Neural progenitor cell (in vitro differentiated cells): ENCODE results near the gene VOPP1. TPM values are rescaled to one million over a fixed set of nuclear protein-coding genes. Genes with fewer than 3 reads are reported as not detected.

Experiments used
- DNase-seq: peaks from one replicate; pipeline ENCODE4 v3.0.0-alpha.2; 2016; ENCODE audit warnings: low spot score
- H2AFZ ChIP-seq: fragments of 200-600 bp; sonication (generic); replicated peaks from 2 replicates; pipeline ENCODE4 v1.6.1; 2016; ENCODE audit warnings: antibody characterized with exemption
- H3F3A ChIP-seq: fragments of 200-600 bp; sonication (generic); 2 replicates; pipeline ENCODE4 v1.6.1; 2016; ENCODE audit warnings: antibody characterized with exemption, low read depth
- H3K27ac ChIP-seq: fragments of 200-600 bp; sonication (generic); 2 replicates; pipeline ENCODE4 v1.5.1; 2016; ENCODE audit warnings: mild to moderate bottlenecking
- H3K27me3 ChIP-seq: fragments of 200-600 bp; sonication (generic); 2 replicates; pipeline ENCODE4 v1.6.1; 2016; ENCODE audit warnings: mild to moderate bottlenecking, moderate library complexity
- H3K36me3 ChIP-seq: fragments of 200-600 bp; sonication (generic); 2 replicates; pipeline ENCODE4 v1.5.1; 2016
- H3K4me1 ChIP-seq: fragments of 200-600 bp; sonication (generic); 2 replicates; pipeline ENCODE4 v1.6.1; 2016; ENCODE audit warnings: mixed run types
- H3K4me2 ChIP-seq: fragments of 200-600 bp; sonication (generic); 2 replicates; pipeline ENCODE4 v1.6.1; 2016
- H3K4me3 ChIP-seq: fragments of 200-600 bp; sonication (generic); 2 replicates; pipeline ENCODE4 v1.5.1; 2016
- H3K79me2 ChIP-seq: fragments of 200-600 bp; sonication (generic); 2 replicates; pipeline ENCODE4 v1.6.1; 2016; ENCODE audit warnings: low read depth
- H3K9ac ChIP-seq: fragments of 200-600 bp; sonication (generic); 2 replicates; pipeline ENCODE4 v1.6.1; 2016
- H3K9me3 ChIP-seq: fragments of 200-600 bp; sonication (generic); 2 replicates; pipeline ENCODE4 v1.5.1; 2016; ENCODE audit warnings: low read depth
- H4K20me1 ChIP-seq: fragments of 200-600 bp; sonication (generic); 2 replicates; pipeline ENCODE4 v1.6.1; 2016; ENCODE audit warnings: low read depth
- H3K27ac Mint-ChIP-seq: 3 replicates; pipeline ENCODE4 v1.8.0; 2021; ENCODE audit warnings: mixed read lengths
- H3K27me3 Mint-ChIP-seq: 2 replicates; pipeline ENCODE4 v1.8.0; 2022; ENCODE audit warnings: low read depth, mild to moderate bottlenecking, inconsistent platforms, moderate library complexity, mixed read lengths; ENCODE audit not compliant: insufficient read depth
- H3K36me3 Mint-ChIP-seq: 3 replicates; pipeline ENCODE4 v1.8.0; 2021; ENCODE audit warnings: mixed read lengths
- H3K4me1 Mint-ChIP-seq: 3 replicates; pipeline ENCODE4 v1.8.0; 2021; ENCODE audit warnings: mixed read lengths
- H3K4me3 Mint-ChIP-seq: 3 replicates; pipeline ENCODE4 v1.8.0; 2021; ENCODE audit warnings: mild to moderate bottlenecking, moderate library complexity, mixed read lengths
- H3K9me3 Mint-ChIP-seq: 3 replicates; pipeline ENCODE4 v1.8.0; 2020; ENCODE audit warnings: mixed read lengths
- EZH2 ChIP-seq: fragments of 200-600 bp; sonication (generic); IDR thresholded peaks from 2 replicates; pipeline ENCODE4 v1.6.1; 2017; ENCODE audit warnings: antibody characterized with exemption, mild to moderate bottlenecking, moderate library complexity
- EZH2phosphoT487 ChIP-seq: fragments of 200-600 bp; sonication (generic); IDR thresholded peaks from 2 replicates; pipeline ENCODE4 v1.6.1; 2017; ENCODE audit warnings: antibody characterized with exemption
- total RNA-seq: library from RNA; depleted of rRNA; stranded (reverse); fragments of >200 nt; gene quantifications from 2 replicates; pipeline ENCODE4 v1.2.3, GENCODE V29; 2015; ENCODE audit warnings: low replicate concordance
- TF ChIP-seq, protein P1 (sequence below): fragments of 200-600 bp; sonication (generic); IDR thresholded peaks from 2 replicates; pipeline ENCODE4 v1.5.1; 2017; ENCODE audit warnings: antibody characterized with exemption, mild to moderate bottlenecking

The VOPP1 gene
- total RNA-seq, 1 donor from 2014 or later, result 46.6 TPM

DNA sequence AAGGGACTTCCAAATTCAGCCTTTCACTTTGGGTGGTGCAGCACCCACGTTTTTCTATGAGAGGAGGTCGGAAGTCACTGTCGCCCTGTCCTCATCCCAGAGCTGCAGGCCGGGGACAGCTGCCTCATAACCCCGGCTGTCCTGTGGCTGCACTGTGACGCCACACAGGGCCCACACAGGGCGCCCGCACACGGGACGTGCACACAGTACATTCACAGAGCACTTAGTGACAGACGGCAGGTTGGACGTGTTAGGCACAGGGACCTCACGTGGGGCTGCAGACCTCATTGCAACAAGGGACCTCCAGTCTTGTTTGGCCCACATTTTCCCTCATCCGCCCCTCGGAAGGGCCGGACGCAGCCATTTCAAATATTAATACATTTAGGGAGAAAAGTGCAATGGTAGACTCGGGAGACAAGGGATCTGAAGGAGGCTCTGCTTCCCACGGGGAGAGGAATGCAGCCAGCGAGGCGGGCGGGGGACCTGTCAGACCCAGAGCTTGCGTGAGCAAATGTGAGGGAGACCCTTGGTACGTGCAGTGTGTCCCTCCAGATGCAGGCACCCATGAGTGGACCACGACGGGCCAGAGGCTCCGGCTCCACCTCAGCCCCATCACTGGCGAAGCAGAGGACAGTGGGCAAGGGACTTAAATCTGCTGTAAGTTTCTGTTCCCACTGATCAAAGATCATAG is 86.7 kb downstream of the VOPP1 start:
- Mint-ChIP-seq H3K27ac (no peak overlapping the region), H3K36me3 (peaks cover 17% of the 10 kb centered on the region)

DNA sequence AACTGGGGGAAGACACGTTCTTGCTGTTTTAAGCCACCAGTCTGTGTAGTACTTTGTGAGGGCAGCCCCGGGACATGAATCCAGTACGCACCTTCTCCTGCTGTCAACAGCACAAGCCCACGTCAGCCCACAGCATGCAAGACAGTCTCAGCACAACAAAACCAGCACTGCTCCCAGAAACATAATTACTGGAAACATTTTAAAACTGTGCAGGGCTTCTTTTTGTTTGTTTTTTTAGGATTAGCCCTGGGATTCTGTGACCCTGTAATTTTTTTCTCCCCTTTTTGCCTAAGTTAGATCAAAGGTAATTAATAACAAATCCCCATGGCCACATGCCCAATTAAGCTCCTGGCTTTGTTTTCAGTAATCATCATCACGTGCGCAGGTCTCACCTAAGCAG is 87.5 kb downstream of the VOPP1 start:
- Histone ChIP-seq H3K9ac (no peak overlapping the region), H3K79me2 (no peaks in the 10 kb centered on the region), H3F3A (no peaks in the 10 kb centered on the region), H2AFZ (no peak overlapping the region), H3K27me3 (no peaks in the 10 kb centered on the region), H3K4me1 (no peaks in the 10 kb centered on the region), H3K27ac (no peak overlapping the region), H4K20me1 (no peaks in the 10 kb centered on the region), H3K4me3 (no peak overlapping the region), H3K36me3 (no peaks in the 10 kb centered on the region), H3K9me3 (no peaks in the 10 kb centered on the region), H3K4me2 (no peak overlapping the region)
- H3K27me3 Mint-ChIP-seq, result no peaks in the 10 kb centered on the region
- H3K4me1 Mint-ChIP-seq, result peaks cover 7% of the 10 kb centered on the region
- no peak for DNase-seq
- H3K4me3 Mint-ChIP-seq, result no peak overlapping the region
- TF ChIP-seq EZH2, result no peak
- TF ChIP-seq, protein P1, sequence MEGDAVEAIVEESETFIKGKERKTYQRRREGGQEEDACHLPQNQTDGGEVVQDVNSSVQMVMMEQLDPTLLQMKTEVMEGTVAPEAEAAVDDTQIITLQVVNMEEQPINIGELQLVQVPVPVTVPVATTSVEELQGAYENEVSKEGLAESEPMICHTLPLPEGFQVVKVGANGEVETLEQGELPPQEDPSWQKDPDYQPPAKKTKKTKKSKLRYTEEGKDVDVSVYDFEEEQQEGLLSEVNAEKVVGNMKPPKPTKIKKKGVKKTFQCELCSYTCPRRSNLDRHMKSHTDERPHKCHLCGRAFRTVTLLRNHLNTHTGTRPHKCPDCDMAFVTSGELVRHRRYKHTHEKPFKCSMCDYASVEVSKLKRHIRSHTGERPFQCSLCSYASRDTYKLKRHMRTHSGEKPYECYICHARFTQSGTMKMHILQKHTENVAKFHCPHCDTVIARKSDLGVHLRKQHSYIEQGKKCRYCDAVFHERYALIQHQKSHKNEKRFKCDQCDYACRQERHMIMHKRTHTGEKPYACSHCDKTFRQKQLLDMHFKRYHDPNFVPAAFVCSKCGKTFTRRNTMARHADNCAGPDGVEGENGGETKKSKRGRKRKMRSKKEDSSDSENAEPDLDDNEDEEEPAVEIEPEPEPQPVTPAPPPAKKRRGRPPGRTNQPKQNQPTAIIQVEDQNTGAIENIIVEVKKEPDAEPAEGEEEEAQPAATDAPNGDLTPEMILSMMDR, result no peak
- TF ChIP-seq EZH2phosphoT487, result no peak
- peaks cover 14% of the 10 kb centered on the region for H3K36me3 Mint-ChIP-seq
- no peak overlapping the region for H3K27ac Mint-ChIP-seq
- H3K9me3 Mint-ChIP-seq, result no peaks in the 10 kb centered on the region

More for the DNA sequence above, 86.7 kb downstream of the VOPP1 start:
- Histone ChIP-seq H3K4me3 (no peak overlapping the region), H4K20me1 (no peaks in the 10 kb centered on the region), H3K9ac (no peak overlapping the region), H3K4me2 (no peak overlapping the region), H3K9me3 (no peaks in the 10 kb centered on the region), H3F3A (no peaks in the 10 kb centered on the region), H3K27ac (no peak overlapping the region), H3K36me3 (no peaks in the 10 kb centered on the region), H3K4me1 (no peaks in the 10 kb centered on the region), H3K27me3 (no peaks in the 10 kb centered on the region), H2AFZ (no peak overlapping the region), H3K79me2 (no peaks in the 10 kb centered on the region)
- Mint-ChIP-seq H3K4me1 (peaks cover 7% of the 10 kb centered on the region), H3K4me3 (no peak overlapping the region), H3K9me3 (no peaks in the 10 kb centered on the region), H3K27me3 (no peaks in the 10 kb centered on the region)
- DNase-seq, result no peak
- no peak for TF ChIP-seq EZH2phosphoT487
- TF ChIP-seq, protein P1, result no peak
- TF ChIP-seq EZH2, result no peak

DNA sequence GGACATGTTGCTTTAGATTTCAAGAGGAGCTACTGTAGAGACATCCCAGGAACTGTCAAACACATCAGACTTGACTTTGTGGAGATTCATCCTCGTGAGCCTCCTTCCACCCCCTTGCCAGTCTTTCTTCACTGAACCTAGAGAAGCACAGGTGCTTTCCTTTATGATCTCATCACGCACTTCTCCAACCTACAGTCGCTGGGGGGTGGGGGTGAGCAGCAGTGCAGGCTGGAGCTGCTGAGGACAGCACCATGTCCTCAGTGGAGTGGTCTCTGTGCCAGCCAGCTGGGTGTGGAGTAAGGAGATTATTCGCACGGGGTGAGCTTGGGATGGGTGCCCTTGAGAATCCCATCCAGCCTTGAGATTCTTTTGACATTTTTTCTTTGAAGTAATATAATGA is 88.1 kb downstream of the VOPP1 start:
- no peaks in the 10 kb centered on the region for H3K36me3 ChIP-seq
- no peaks in the 10 kb centered on the region for H3K27me3 ChIP-seq
- Mint-ChIP-seq H3K4me3 (no peak overlapping the region), H3K4me1 (peaks cover 7% of the 10 kb centered on the region), H3K36me3 (peaks cover 10% of the 10 kb centered on the region), H3K9me3 (no peaks in the 10 kb centered on the region), H3K27ac (no peak overlapping the region), H3K27me3 (no peaks in the 10 kb centered on the region)
- no peaks in the 10 kb centered on the region for H3K79me2 ChIP-seq
- no peak overlapping the region for H3K4me2 ChIP-seq
- no peak overlapping the region for H3K4me3 ChIP-seq
- H3K9ac ChIP-seq, result no peak overlapping the region
- no peaks in the 10 kb centered on the region for H3F3A ChIP-seq
- TF ChIP-seq EZH2phosphoT487 (no peak), EZH2 (no peak)
- TF ChIP-seq, protein P1, result no peak
- H3K4me1 ChIP-seq, result no peaks in the 10 kb centered on the region
- DNase-seq, result no peak
- H4K20me1 ChIP-seq, result no peaks in the 10 kb centered on the region
- no peak overlapping the region for H2AFZ ChIP-seq
- H3K27ac ChIP-seq, result no peak overlapping the region
- H3K9me3 ChIP-seq, result no peaks in the 10 kb centered on the region
